Type B pancreatic cell (in vitro differentiated cells): ENCODE measurements around the gene TJP2. TPM values are rescaled to one million over a fixed set of nuclear protein-coding genes. Genes with fewer than 3 reads are reported as not detected.

Experiments
- DNase-seq: peaks from one replicate; pipeline ENCODE4 v3.0.0; 2021; ENCODE audit warnings: mixed read lengths; ENCODE audit not compliant: unreplicated experiment; ENCODE audit errors: extremely low spot score
- H3K27ac Mint-ChIP-seq: 2 replicates; pipeline ENCODE4 v1.8.0; 2021; ENCODE audit warnings: mild to moderate bottlenecking, mixed read lengths
- H3K27me3 Mint-ChIP-seq: 2 replicates; pipeline ENCODE4 v1.8.0; 2021; ENCODE audit warnings: mixed read lengths
- H3K36me3 Mint-ChIP-seq: 2 replicates; pipeline ENCODE4 v1.8.0; 2021; ENCODE audit warnings: mixed read lengths
- H3K4me1 Mint-ChIP-seq: one replicate; pipeline ENCODE4 v1.8.0; 2021; ENCODE audit warnings: mixed read lengths; ENCODE audit not compliant: unreplicated experiment
- H3K4me3 Mint-ChIP-seq: 2 replicates; pipeline ENCODE4 v1.8.0; 2021; ENCODE audit warnings: mild to moderate bottlenecking, mixed read lengths
- H3K9me3 Mint-ChIP-seq: 2 replicates; pipeline ENCODE4 v1.8.0; 2021; ENCODE audit warnings: mixed read lengths
- CTCF ChIP-seq: fragments of 200-600 bp; sonication (generic); conservative IDR thresholded peaks from 2 replicates; pipeline ENCODE4 v1.5.0; 2021; ENCODE audit warnings: antibody characterized with exemption, mild to moderate bottlenecking
- total RNA-seq: library from RNA; stranded (reverse); gene quantifications from 2 replicates; pipeline ENCODE4 v1.2.1, GENCODE V29; 2021; ENCODE audit warnings: low replicate concordance

The TJP2 gene
- total RNA-seq, 1 donor from 2014 or later, result 85.2 TPM

- no peak overlapping the region for H3K27ac Mint-ChIP-seq
- no peak for TF ChIP-seq CTCF
Observed at GRCh38 chr9:69136185-69136584, 37.9 kb upstream of the TJP2 start.

GRCh38 chr9:69136779-69137178 lies 37.3 kb upstream of the TJP2 start:
- TF ChIP-seq CTCF, result no peak
- Mint-ChIP-seq H3K4me1 (peaks cover 8% of the 10 kb centered on the region), H3K27ac (no peak overlapping the region), H3K27me3 (no peaks in the 10 kb centered on the region), H3K9me3 (no peaks in the 10 kb centered on the region), H3K4me3 (no peak overlapping the region), H3K36me3 (peaks cover 16% of the 10 kb centered on the region)
- DNase-seq, result peak; percentile 32

More at GRCh38 chr9:69136185-69136584, 37.9 kb upstream of the TJP2 start:
- Mint-ChIP-seq H3K4me1 (peaks cover 13% of the 10 kb centered on the region), H3K9me3 (no peaks in the 10 kb centered on the region), H3K27me3 (no peaks in the 10 kb centered on the region), H3K36me3 (peaks cover 16% of the 10 kb centered on the region), H3K4me3 (no peak overlapping the region)
- no peak for DNase-seq

GRCh38 chr9:69137311-69137710 lies 36.8 kb upstream of the TJP2 start:
- Mint-ChIP-seq H3K4me3 (no peak overlapping the region), H3K27me3 (no peaks in the 10 kb centered on the region), H3K36me3 (peaks cover 16% of the 10 kb centered on the region), H3K9me3 (no peaks in the 10 kb centered on the region), H3K27ac (no peak overlapping the region), H3K4me1 (peaks cover 11% of the 10 kb centered on the region)
- TF ChIP-seq CTCF, result no peak
- DNase-seq, result peak; percentile 34

GRCh38 chr9:69139596-69139995 lies 34.5 kb upstream of the TJP2 start:
- Mint-ChIP-seq H3K4me3 (no peak overlapping the region), H3K4me1 (peaks cover 19% of the 10 kb centered on the region), H3K9me3 (no peaks in the 10 kb centered on the region), H3K27me3 (no peaks in the 10 kb centered on the region), H3K36me3 (peaks cover 10% of the 10 kb centered on the region), H3K27ac (no peak overlapping the region)
- DNase-seq, result peak; percentile 56
- TF ChIP-seq CTCF, result no peak

- H3K27me3 Mint-ChIP-seq, result no peaks in the 10 kb centered on the region
- TF ChIP-seq CTCF, result no peak
- no peak overlapping the region for H3K27ac Mint-ChIP-seq
- no peaks in the 10 kb centered on the region for H3K9me3 Mint-ChIP-seq
- H3K4me3 Mint-ChIP-seq, result no peak overlapping the region
- peaks cover 26% of the 10 kb centered on the region for H3K4me1 Mint-ChIP-seq
- H3K36me3 Mint-ChIP-seq, result peaks cover 10% of the 10 kb centered on the region
- no peak for DNase-seq
Observed at GRCh38 chr9:69140123-69140735, 33.8 kb upstream of the TJP2 start.
